Memory B cell (primary cell): ENCODE data around the gene PSMD13.
"Not testable (repeated sequence)": the region's sequence is repeated elsewhere in the genome, so short reads cannot be mapped to it uniquely, and the experiment has no call there.

Source experiments
- ATAC-seq: fragments of 150-1000 bp; cut with Tn5 transposase; 2 replicates; pipeline ENCODE4 v1.10.0; 2021; ENCODE audit warnings: low read depth, mild to moderate bottlenecking, moderate library complexity
- DNase-seq, 2 donors: peaks; one replicate each; pipeline ENCODE4 v3.0.0; 2022; ENCODE audit warnings: low spot score in 2 of 2
- H3K27ac Mint-ChIP-seq: one replicate; pipeline ENCODE4 v1.8.0; 2022; ENCODE audit warnings: mild to moderate bottlenecking, moderate library complexity, mixed read lengths
- H3K27me3 Mint-ChIP-seq: one replicate; pipeline ENCODE4 v1.8.0; 2022; ENCODE audit warnings: mixed read lengths
- H3K36me3 Mint-ChIP-seq: one replicate; pipeline ENCODE4 v1.8.0; 2022; ENCODE audit warnings: mild to moderate bottlenecking, mixed read lengths
- H3K4me1 Mint-ChIP-seq: one replicate; pipeline ENCODE4 v1.8.0; 2022; ENCODE audit warnings: mixed read lengths
- H3K4me3 Mint-ChIP-seq: one replicate; pipeline ENCODE4 v1.8.0; 2022; ENCODE audit warnings: mild to moderate bottlenecking, moderate library complexity, mixed read lengths
- H3K9me3 Mint-ChIP-seq: one replicate; pipeline ENCODE4 v1.8.0; 2022; ENCODE audit warnings: mixed read lengths

PSMD13 gene

DNA sequence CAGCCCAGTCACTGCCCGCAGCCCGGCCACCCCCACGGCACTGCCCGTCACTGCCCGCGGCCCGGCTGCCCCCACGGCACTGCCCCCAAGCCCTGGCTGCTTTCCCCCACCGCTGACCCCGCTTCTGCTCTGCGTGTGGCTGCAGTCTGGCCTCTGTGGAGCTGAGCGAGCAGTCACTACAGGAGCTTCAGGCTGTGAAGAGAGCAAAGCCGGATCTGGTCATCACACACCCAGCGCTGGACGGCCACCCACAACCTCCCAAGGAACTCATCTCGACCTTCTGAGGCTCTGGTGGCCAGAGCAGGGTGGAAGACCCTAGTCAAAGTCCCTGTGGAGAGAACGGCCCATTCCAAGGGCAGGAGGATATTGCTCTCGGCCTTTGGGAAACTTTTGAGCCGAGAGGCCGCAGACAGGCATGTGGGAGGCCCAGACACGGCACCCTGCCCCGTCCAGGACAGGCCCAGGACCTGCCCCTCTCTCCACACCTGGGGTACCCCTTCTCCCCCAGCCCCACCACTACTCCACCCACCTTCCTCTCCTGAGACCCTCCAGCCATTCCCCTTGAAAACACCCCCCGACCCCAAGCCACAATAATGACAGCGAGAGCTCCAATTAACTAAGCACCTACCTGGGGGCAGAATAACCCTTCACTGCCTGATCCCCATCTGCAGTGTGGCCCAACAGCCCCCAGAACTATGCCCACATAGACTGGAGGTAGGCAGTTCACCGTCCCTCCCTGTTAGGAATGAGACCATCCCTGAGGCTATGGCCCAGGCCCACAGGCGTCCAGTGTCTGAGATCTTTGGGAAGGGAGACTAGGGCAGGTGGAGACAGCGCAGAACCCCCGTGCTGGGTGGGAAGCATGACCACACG is 48.5 kb downstream of the PSMD13 start:
- no peaks in the 10 kb centered on the region for H3K9me3 Mint-ChIP-seq
- H3K4me1 Mint-ChIP-seq = peaks cover 31% of the 10 kb centered on the region
- H3K4me3 Mint-ChIP-seq = no peak overlapping the region
- peaks cover 2% of the 10 kb centered on the region for H3K36me3 Mint-ChIP-seq
- ATAC-seq (no peak), DNase-seq (no peak)
- no peak overlapping the region for H3K27ac Mint-ChIP-seq
- H3K27me3 Mint-ChIP-seq = peaks cover 24% of the 10 kb centered on the region

GRCh38 chr11:285894-286220 is 49.1 kb downstream of the PSMD13 start:
- Mint-ChIP-seq H3K9me3 (no peaks in the 10 kb centered on the region), H3K4me1 (peaks cover 33% of the 10 kb centered on the region), H3K27ac (no peak overlapping the region), H3K4me3 (no peak overlapping the region), H3K36me3 (peaks cover 2% of the 10 kb centered on the region), H3K27me3 (peaks cover 24% of the 10 kb centered on the region)
- DNase-seq (no peak), ATAC-seq (no peak)

- not testable (repeated sequence) for DNase-seq, H3K9me3 Mint-ChIP-seq, H3K36me3 Mint-ChIP-seq, ATAC-seq
- Mint-ChIP-seq H3K4me3 (peak overlapping the region; percentile 96), H3K27ac (peak overlapping the region; percentile 83), H3K27me3 (peaks cover 16% of the 10 kb centered on the region), H3K4me1 (peaks cover 28% of the 10 kb centered on the region)
These were observed 50.4 kb downstream of the PSMD13 start for GRCh38 chr11:286977-287820.

DNA sequence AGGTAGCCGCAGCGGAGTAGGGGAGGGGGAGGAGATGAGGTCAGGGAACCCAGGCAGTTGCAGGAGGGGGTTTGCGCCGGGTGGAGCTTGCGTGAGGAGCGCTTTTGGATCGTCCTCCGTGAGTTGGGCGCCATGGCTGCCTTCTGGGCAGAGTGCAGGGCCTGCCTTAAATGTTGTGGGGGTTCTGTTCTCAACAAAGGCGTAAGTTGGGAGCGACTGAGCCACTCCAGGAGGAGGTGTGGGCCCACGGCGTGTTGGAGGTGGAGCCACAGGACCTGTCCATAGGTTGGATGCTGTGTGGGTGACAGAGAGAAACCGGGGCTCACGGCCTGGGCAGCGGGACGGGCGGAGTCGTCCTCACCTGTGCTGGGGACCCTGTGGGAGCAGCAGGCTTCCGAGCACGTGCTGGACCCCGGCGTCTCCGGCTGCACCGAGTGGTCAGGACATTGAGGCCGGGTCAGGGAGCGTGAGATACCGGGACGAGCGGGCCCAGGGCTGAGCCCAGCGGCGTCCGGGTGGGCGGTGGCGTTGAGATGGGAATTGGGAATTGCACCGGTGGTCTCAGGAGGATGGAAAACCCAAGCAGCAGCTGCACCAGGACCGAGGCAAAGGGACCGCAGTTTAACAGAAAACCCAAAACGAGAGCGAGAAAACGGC is 51.2 kb downstream of the PSMD13 start:
- Mint-ChIP-seq H3K27me3 (peaks cover 10% of the 10 kb centered on the region), H3K4me3 (peak overlapping the region; percentile 96), H3K27ac (peak overlapping the region; percentile 83), H3K9me3 (no peaks in the 10 kb centered on the region), H3K36me3 (peaks cover 8% of the 10 kb centered on the region), H3K4me1 (peaks cover 24% of the 10 kb centered on the region)
- ATAC-seq (peak; percentile 14), DNase-seq (no peak)

DNA sequence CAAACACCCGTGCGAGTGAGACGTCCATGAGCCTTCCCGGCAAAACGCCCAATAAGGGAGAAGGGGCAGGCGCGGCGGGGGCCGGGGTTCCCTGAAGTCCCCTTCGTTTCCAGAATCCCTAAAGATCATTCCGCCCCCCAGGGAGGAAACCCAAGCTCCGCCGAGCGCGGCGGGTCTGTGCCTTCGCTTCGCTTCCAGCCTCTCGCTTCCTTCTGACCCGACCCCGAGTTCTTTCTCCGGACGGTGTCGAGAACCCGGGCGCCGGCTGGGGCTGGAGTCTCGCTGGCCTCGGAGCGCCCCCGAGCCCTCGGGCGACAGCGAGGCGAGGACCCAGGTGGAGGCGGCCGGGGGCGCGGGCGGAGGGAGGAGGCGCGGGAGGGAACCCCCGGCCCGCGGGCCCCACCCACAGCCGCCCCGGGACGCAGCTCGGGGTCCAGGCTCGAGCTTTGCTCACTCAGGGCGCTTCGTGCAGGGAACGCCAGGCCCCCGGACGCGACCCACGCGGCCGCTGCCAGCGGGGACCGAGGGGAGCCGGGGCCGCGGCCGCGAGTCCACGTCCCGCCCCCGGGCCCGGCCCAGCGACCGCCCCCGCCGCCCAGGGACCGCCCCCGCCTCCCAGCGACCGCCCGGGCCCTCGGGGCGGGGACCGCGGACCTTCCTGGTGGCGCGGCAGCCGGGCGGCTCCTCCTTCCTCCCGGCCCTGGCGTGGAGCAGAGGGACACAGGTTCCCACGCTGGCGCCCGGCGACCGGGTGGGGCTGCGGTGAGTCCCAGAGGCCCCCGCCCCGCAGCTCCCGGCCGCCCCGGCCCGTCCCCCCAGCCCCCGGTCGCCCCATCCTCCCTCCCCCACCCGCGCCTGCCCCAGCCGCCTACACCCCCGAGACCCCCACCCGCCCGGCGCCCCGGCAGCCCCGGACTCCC is 52.0 kb downstream of the PSMD13 start, which contains the start of gene PGGHG:
TSS of gene PGGHG (plus strand) at position 649 of the 920 bp plus-strand sequence. CDS start 691 bp downstream, outside the sequence.
- peak within 1 kb of the TSS; percentile 83 for H3K27ac Mint-ChIP-seq
- peaks cover 24% of the 10 kb centered on the region for H3K4me1 Mint-ChIP-seq
- H3K4me3 Mint-ChIP-seq = peak within 1 kb of the TSS; percentile 96
- peak; percentile 76 for ATAC-seq
- H3K27me3 Mint-ChIP-seq = peaks cover 7% of the 10 kb centered on the region
- DNase-seq = no peak
- peaks cover 8% of the 10 kb centered on the region for H3K36me3 Mint-ChIP-seq
- H3K9me3 Mint-ChIP-seq = no peaks in the 10 kb centered on the region

- Mint-ChIP-seq H3K4me3 (peak overlapping the region; percentile 82), H3K27me3 (peaks cover 6% of the 10 kb centered on the region), H3K36me3 (peaks cover 10% of the 10 kb centered on the region), H3K27ac (peak overlapping the region; percentile 63), H3K4me1 (peaks cover 24% of the 10 kb centered on the region), H3K9me3 (no peaks in the 10 kb centered on the region)
- DNase-seq = no peak
- ATAC-seq = peak; percentile 54
These were observed 52.6 kb downstream of the PSMD13 start for GRCh38 chr11:289398-289711.

- no peaks in the 10 kb centered on the region for H3K9me3 Mint-ChIP-seq
- peak overlapping the region; percentile 63 for H3K27ac Mint-ChIP-seq
- peak overlapping the region; percentile 82 for H3K4me3 Mint-ChIP-seq
These were observed 53.2 kb downstream of the PSMD13 start for GRCh38 chr11:289712-290620.

GRCh38 chr11:290621-291231 is 54.0 kb downstream of the PSMD13 start:
- H3K4me1 Mint-ChIP-seq = peaks cover 22% of the 10 kb centered on the region
- ATAC-seq (no peak), DNase-seq (no peak)
- peak overlapping the region; percentile 82 for H3K4me3 Mint-ChIP-seq
- peak overlapping the region; percentile 6 for H3K27ac Mint-ChIP-seq
- peaks cover 5% of the 10 kb centered on the region for H3K27me3 Mint-ChIP-seq
- no peaks in the 10 kb centered on the region for H3K9me3 Mint-ChIP-seq
- H3K36me3 Mint-ChIP-seq = peaks cover 10% of the 10 kb centered on the region

More at GRCh38 chr11:289712-290620, 53.2 kb downstream of the PSMD13 start:
- ATAC-seq = no peak
- Mint-ChIP-seq H3K4me1 (peaks cover 23% of the 10 kb centered on the region), H3K27me3 (peaks cover 6% of the 10 kb centered on the region), H3K36me3 (peaks cover 10% of the 10 kb centered on the region)
- no peak for DNase-seq

DNA sequence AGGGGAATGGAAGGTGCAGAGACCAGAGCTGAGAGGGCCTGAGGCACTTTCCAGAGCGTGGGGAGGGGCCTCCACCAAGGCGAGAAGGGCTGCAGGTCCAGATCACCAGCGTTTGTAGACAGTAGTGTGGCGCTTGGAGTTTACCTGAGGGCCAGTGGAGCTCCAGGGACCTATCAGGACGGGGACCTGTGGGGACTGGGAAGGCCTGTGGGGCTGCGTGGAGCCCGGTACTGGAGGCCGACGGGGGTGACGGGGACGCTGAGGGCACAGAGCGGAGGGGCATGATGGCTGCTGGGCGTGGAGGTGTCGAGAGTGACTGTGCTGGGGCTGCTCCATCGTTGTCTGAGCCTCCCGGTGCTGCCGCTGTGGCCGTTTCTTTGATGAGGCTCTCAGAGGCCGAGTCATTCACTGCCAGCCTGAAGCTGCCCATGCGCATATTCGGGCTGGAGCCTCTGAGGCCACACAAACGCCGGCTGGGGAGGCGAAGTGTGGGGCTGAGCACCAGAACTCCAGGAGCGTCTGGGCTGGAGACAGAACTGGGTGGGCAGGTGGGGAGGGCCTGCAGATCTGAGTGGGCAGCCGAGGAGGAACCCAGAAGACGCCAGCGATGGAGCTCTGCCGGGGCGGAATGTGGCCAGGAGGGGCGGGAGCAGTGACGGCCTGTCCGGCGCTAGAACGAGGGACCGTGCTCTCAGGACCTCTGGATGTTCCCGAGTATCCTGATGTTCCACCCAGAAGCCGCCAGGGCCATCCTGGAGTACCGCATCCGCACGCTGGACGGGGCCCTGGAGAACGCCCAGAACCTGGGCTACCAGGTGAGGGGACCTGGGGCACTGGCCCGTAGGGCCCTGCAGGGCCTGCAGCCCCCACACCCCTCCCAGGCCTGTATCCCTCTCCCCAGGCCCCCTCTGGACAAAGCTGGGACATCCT is 54.8 kb downstream of the PSMD13 start:
- H3K27ac Mint-ChIP-seq = peak overlapping the region; percentile 6
- ATAC-seq (no peak), DNase-seq (no peak)
- H3K4me3 Mint-ChIP-seq = no peak overlapping the region
- H3K9me3 Mint-ChIP-seq = no peaks in the 10 kb centered on the region
- peaks cover 5% of the 10 kb centered on the region for H3K27me3 Mint-ChIP-seq
- peaks cover 10% of the 10 kb centered on the region for H3K36me3 Mint-ChIP-seq
- peaks cover 22% of the 10 kb centered on the region for H3K4me1 Mint-ChIP-seq

DNA sequence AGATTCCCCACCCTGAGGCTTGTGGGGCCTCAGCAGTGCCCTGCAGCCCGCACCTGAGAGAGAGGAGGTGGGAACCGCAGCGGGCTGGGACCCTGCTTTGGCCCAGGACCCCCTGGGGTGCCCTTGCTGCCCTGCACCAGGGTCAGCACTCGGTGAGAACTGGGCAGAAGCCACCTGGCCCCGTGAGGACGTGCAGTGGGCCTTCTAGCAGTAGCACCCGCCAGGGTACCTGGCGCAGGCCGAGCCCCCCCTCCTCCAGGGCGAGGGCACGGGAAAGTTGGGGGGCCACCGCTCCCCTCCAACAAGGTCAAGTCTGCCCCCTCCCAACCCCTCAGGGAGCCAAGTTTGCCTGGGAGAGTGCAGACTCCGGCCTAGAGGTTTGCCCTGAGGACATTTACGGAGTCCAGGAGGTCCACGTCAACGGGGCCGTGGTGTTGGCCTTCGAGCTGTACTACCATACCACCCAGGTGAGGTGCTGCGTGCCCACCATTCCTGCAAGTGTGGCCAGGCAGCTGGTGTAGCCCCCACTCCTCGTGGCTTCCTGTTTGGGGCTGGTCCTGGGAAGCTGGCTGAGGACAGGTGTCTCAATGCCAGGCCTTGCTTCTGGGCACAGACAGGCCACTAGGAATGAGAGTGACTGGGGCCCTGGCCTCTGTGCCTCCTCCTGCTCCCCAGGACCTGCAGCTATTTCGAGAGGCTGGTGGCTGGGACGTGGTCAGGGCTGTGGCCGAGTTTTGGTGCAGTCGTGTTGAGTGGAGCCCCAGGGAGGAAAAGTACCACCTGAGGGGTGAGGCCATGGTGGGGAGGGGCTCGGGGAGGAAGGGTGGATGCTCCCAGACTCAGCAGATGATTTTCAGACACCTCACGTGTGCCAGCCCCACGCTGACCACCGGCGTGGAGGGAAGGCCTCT is 55.7 kb downstream of the PSMD13 start:
- H3K27ac Mint-ChIP-seq = no peak overlapping the region
- H3K36me3 Mint-ChIP-seq = peaks cover 10% of the 10 kb centered on the region
- DNase-seq (no peak), ATAC-seq (no peak)
- H3K27me3 Mint-ChIP-seq = no peaks in the 10 kb centered on the region
- H3K4me1 Mint-ChIP-seq = peaks cover 18% of the 10 kb centered on the region
- H3K4me3 Mint-ChIP-seq = no peak overlapping the region
- H3K9me3 Mint-ChIP-seq = no peaks in the 10 kb centered on the region
